T1000 (cell line): ENCODE results near the gene MRPS22.

Experiments
- DNase-seq: peaks from one replicate; lab custom pipeline; 2025; ENCODE audit warnings: mixed read lengths; lab: John Stamatoyannopoulos, UW

MRPS22 gene

GRCh38 chr3:139343895-139344856, at the start of gene MRPS22:
Gene MRPS22 (plus strand): TSS chr3:139344020. CDS start chr3:139344027, 7 bp downstream.
- peak; percentile 54 for DNase-seq

GRCh38 chr3:139295040-139295439, 48.8 kb upstream of the MRPS22 start:
- no peak for DNase-seq

GRCh38 chr3:139296141-139296718, 47.6 kb upstream of the MRPS22 start:
- no peak for DNase-seq

GRCh38 chr3:139297588-139298311, 46.1 kb upstream of the MRPS22 start:
- no peak for DNase-seq

- peak; percentile 40 for DNase-seq
Observed at GRCh38 chr3:139299261-139300132, 44.3 kb upstream of the MRPS22 start.

GRCh38 chr3:139300416-139300815, 43.4 kb upstream of the MRPS22 start:
- DNase-seq: no peak

GRCh38 chr3:139301183-139301582, 42.6 kb upstream of the MRPS22 start:
- DNase-seq: no peak

GRCh38 chr3:139301654-139302053, 42.2 kb upstream of the MRPS22 start:
- DNase-seq: no peak

GRCh38 chr3:139302084-139302800, 41.6 kb upstream of the MRPS22 start:
- DNase-seq: peak; percentile 81

GRCh38 chr3:139302801-139303113, 41.1 kb upstream of the MRPS22 start:
- DNase-seq: no peak

- no peak for DNase-seq
Observed at GRCh38 chr3:139303216-139303615, 40.6 kb upstream of the MRPS22 start.

- DNase-seq: no peak
Observed at GRCh38 chr3:139304383-139304782, 39.4 kb upstream of the MRPS22 start.

- no peak for DNase-seq
Observed at GRCh38 chr3:139306078-139306477, 37.7 kb upstream of the MRPS22 start.

GRCh38 chr3:139307072-139307491, 36.7 kb upstream of the MRPS22 start:
- no peak for DNase-seq

GRCh38 chr3:139307601-139308555, 35.9 kb upstream of the MRPS22 start:
- DNase-seq: no peak

- no peak for DNase-seq
Observed at GRCh38 chr3:139308560-139308959, 35.3 kb upstream of the MRPS22 start.

GRCh38 chr3:139309061-139309591, 34.7 kb upstream of the MRPS22 start:
- no peak for DNase-seq

GRCh38 chr3:139309880-139310279, 33.9 kb upstream of the MRPS22 start:
- DNase-seq: no peak

GRCh38 chr3:139310474-139310933, 33.3 kb upstream of the MRPS22 start:
- DNase-seq: peak; percentile 76
